HCT116 (cell line): ENCODE results near the gene YWHAE.

Source experiments
- CEBPB ChIP-seq: IDR thresholded peaks from 2 replicates; pipeline ENCODE4 v1.6.1; 2012; ENCODE audit warnings: low read depth
- EGR1 ChIP-seq: IDR thresholded peaks from 2 replicates; pipeline ENCODE4 v1.6.1; 2012; ENCODE audit warnings: low read depth
- JUND ChIP-seq: IDR thresholded peaks from 2 replicates; pipeline ENCODE4 v1.6.1; 2012
- POLR2A ChIP-seq: IDR thresholded peaks from 2 replicates; pipeline ENCODE4 v1.7.0; 2011; ENCODE audit warnings: borderline replicate concordance; ENCODE audit not compliant: insufficient read depth, insufficient read length; ENCODE audit errors: extremely low read depth
- YY1 ChIP-seq: IDR thresholded peaks from 2 replicates; pipeline ENCODE4 v1.6.1; 2011; ENCODE audit warnings: low read length, low read depth, moderate library complexity, mild to moderate bottlenecking; ENCODE audit not compliant: insufficient replicate concordance; ENCODE audit errors: extremely low read depth
- ZFX ChIP-seq: fragments of 450-650 bp; IDR thresholded peaks from 2 replicates; pipeline ENCODE4 v1.6.1; 2017
- TF ChIP-seq, protein P1 (sequence below): IDR thresholded peaks from 2 replicates; pipeline ENCODE4 v1.6.1; 2012
- TF ChIP-seq, protein P2 (sequence below), 3 experiments: fragments of 200-600 bp in 1 of 3; sonication (generic) in 1 of 3; IDR thresholded peaks in 2 of 3; conservative IDR thresholded peaks in 1 of 3; 2 replicates each; pipeline ENCODE4 v1.5.1; 2012 to 2017; ENCODE audit warnings: low read depth in 2 of 3, low read length in 2 of 3, antibody characterized with exemption in 1 of 3, borderline replicate concordance in 1 of 3, control low read depth in 1 of 3, mild to moderate bottlenecking in 1 of 3, mixed read lengths in 1 of 3, mixed run types in 1 of 3, moderate library complexity in 1 of 3; ENCODE audit not compliant: insufficient read depth in 1 of 3
- TF ChIP-seq, protein P3 (sequence below): IDR thresholded peaks from 2 replicates; pipeline ENCODE4 v1.6.1; 2011; ENCODE audit warnings: mild to moderate bottlenecking, low read length, moderate library complexity; ENCODE audit not compliant: insufficient replicate concordance; ENCODE audit errors: extremely low read depth
- TF ChIP-seq, protein P4 (sequence below): IDR thresholded peaks from 2 replicates; pipeline ENCODE4 v1.6.1; 2012

DNA sequence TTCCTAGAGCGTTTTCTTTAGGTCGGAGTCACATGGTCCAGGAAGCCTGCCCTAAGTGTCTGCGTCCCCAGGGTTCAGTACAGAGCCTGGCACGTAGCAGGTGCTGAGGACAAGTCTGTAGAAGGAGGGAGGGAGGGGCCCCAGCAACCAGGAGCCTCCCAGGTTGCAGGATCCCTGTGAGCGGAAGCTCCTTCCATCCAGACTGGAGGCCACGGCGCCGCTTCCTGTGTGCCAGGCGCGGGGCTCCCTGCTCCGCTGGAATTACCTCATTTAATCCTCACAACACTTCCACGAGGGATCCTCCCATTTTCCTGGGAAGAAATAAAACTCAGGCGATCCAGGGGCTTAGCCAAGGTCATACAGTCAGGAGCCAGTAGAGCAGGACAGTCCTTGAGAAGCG is 98.5 kb downstream of the YWHAE start:
- TF ChIP-seq, protein P1, sequence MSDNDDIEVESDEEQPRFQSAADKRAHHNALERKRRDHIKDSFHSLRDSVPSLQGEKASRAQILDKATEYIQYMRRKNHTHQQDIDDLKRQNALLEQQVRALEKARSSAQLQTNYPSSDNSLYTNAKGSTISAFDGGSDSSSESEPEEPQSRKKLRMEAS: no peak
- TF ChIP-seq EGR1 (no peak), CEBPB (no peak), POLR2A (no peak), ZFX (no peak), YY1 (no peak), JUND (no peak)
- TF ChIP-seq, protein P2, sequence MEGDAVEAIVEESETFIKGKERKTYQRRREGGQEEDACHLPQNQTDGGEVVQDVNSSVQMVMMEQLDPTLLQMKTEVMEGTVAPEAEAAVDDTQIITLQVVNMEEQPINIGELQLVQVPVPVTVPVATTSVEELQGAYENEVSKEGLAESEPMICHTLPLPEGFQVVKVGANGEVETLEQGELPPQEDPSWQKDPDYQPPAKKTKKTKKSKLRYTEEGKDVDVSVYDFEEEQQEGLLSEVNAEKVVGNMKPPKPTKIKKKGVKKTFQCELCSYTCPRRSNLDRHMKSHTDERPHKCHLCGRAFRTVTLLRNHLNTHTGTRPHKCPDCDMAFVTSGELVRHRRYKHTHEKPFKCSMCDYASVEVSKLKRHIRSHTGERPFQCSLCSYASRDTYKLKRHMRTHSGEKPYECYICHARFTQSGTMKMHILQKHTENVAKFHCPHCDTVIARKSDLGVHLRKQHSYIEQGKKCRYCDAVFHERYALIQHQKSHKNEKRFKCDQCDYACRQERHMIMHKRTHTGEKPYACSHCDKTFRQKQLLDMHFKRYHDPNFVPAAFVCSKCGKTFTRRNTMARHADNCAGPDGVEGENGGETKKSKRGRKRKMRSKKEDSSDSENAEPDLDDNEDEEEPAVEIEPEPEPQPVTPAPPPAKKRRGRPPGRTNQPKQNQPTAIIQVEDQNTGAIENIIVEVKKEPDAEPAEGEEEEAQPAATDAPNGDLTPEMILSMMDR (IDR thresholded peaks at IDR 0.05 in 2 of 3, conservative IDR thresholded peaks at IDR 0.05 in 1 of 3; ENCODE audit: borderline replicate concordance in 1 of 3, insufficient read depth in 1 of 3, low read depth in 2 of 3, low read length in 2 of 3): no peak
- TF ChIP-seq, protein P3, sequence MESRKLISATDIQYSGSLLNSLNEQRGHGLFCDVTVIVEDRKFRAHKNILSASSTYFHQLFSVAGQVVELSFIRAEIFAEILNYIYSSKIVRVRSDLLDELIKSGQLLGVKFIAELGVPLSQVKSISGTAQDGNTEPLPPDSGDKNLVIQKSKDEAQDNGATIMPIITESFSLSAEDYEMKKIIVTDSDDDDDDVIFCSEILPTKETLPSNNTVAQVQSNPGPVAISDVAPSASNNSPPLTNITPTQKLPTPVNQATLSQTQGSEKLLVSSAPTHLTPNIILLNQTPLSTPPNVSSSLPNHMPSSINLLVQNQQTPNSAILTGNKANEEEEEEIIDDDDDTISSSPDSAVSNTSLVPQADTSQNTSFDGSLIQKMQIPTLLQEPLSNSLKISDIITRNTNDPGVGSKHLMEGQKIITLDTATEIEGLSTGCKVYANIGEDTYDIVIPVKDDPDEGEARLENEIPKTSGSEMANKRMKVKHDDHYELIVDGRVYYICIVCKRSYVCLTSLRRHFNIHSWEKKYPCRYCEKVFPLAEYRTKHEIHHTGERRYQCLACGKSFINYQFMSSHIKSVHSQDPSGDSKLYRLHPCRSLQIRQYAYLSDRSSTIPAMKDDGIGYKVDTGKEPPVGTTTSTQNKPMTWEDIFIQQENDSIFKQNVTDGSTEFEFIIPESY: no peak
- TF ChIP-seq, protein P4, sequence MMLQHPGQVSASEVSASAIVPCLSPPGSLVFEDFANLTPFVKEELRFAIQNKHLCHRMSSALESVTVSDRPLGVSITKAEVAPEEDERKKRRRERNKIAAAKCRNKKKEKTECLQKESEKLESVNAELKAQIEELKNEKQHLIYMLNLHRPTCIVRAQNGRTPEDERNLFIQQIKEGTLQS: no peak
